Activated T-helper 1 cell treated with anti-CD3 and anti-CD28 coated beads, Interleukin-12 subunit alpha, Interleukin-12 subunit beta, Interleukin-2, Interleukin-4 antibody, amounts not matched to agents 30 ng/mL and 10 ng/mL and 1 ng/mL, durations not matched to agents 14 hours and 24 hours and 36 hours (primary cell): ENCODE measurements around the gene MYH10. TPM values are rescaled to one million over a fixed set of nuclear protein-coding genes. Genes with fewer than 3 reads are reported as not detected.

Experiments
- DNase-seq: peaks from one replicate; pipeline ENCODE4 v3.0.0; 2021; ENCODE audit warnings: low spot score
- H3K27ac Mint-ChIP-seq: one replicate; pipeline ENCODE4 v1.8.0; 2021; ENCODE audit warnings: mild to moderate bottlenecking, mixed read lengths
- H3K27me3 Mint-ChIP-seq: one replicate; pipeline ENCODE4 v1.8.0; 2022; ENCODE audit warnings: mild to moderate bottlenecking, moderate library complexity, mixed read lengths; ENCODE audit not compliant: insufficient read depth
- H3K36me3 Mint-ChIP-seq: one replicate; pipeline ENCODE4 v1.8.0; 2021; ENCODE audit warnings: low read depth, mixed read lengths
- H3K4me1 Mint-ChIP-seq: one replicate; pipeline ENCODE4 v1.8.0; 2021; ENCODE audit warnings: low read depth, mixed read lengths
- H3K4me3 Mint-ChIP-seq: one replicate; pipeline ENCODE4 v1.8.0; 2021; ENCODE audit warnings: mild to moderate bottlenecking, moderate library complexity, mixed read lengths
- H3K9me3 Mint-ChIP-seq: one replicate; pipeline ENCODE4 v1.8.0; 2021; ENCODE audit warnings: mixed read lengths
- intact Hi-C: fragments of 100-400 bp; cut with micrococcal nuclease; formaldehyde crosslinking; loops from one replicate; pipeline ENCODE4 v1.15.1; 2024
- total RNA-seq: library from RNA; stranded (reverse); gene quantifications from 2 replicates; pipeline ENCODE4 v1.2.3, GENCODE V29; 2022

The MYH10 gene
- total RNA-seq, 1 donor from 2014 or later: 15.3 TPM

GRCh38 chr17:8467527-8467926 is 163.0 kb downstream of the MYH10 start:
- no peaks in the 10 kb centered on the region for H3K27me3 Mint-ChIP-seq
- peaks cover 5% of the 10 kb centered on the region for H3K4me1 Mint-ChIP-seq
- DNase-seq: no peak
- intact Hi-C loops: no loop called here
- H3K9me3 Mint-ChIP-seq: no peaks in the 10 kb centered on the region
- H3K36me3 Mint-ChIP-seq: peaks cover 24% of the 10 kb centered on the region
- H3K27ac Mint-ChIP-seq: no peak overlapping the region
- no peak overlapping the region for H3K4me3 Mint-ChIP-seq

DNA sequence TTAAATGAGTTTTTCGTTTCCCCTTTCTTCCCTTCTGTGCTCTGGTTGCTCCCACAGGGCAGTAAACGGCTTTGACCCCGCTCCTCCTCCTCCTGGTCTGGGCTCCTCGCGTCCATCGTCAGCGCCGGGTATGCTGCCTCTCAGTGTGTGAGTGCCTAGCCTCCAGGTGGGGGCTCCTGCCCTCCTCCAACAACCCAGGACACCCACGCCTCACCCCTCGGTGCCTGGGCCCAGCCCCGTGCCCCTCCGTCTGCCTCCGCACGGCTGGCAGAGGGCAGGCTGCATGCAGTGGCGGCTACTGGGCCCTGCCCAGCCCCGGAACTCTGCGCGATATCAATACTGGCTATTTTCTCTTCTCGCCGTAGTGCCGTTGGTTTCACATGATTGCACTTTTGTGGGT is 163.7 kb downstream of the MYH10 start:
- no peak overlapping the region for H3K27ac Mint-ChIP-seq
- peaks cover 29% of the 10 kb centered on the region for H3K36me3 Mint-ChIP-seq
- DNase-seq: no peak
- H3K4me3 Mint-ChIP-seq: no peak overlapping the region
- H3K4me1 Mint-ChIP-seq: peaks cover 5% of the 10 kb centered on the region
- H3K27me3 Mint-ChIP-seq: no peaks in the 10 kb centered on the region
- H3K9me3 Mint-ChIP-seq: no peaks in the 10 kb centered on the region
- intact Hi-C loops: no loop called here

GRCh38 chr17:8466456-8466855 is 164.1 kb downstream of the MYH10 start:
- DNase-seq: no peak
- no peak overlapping the region for H3K4me3 Mint-ChIP-seq
- no peaks in the 10 kb centered on the region for H3K27me3 Mint-ChIP-seq
- intact Hi-C loops: no loop called here
- H3K9me3 Mint-ChIP-seq: no peaks in the 10 kb centered on the region
- peaks cover 31% of the 10 kb centered on the region for H3K36me3 Mint-ChIP-seq
- no peak overlapping the region for H3K27ac Mint-ChIP-seq
- peaks cover 5% of the 10 kb centered on the region for H3K4me1 Mint-ChIP-seq

DNA sequence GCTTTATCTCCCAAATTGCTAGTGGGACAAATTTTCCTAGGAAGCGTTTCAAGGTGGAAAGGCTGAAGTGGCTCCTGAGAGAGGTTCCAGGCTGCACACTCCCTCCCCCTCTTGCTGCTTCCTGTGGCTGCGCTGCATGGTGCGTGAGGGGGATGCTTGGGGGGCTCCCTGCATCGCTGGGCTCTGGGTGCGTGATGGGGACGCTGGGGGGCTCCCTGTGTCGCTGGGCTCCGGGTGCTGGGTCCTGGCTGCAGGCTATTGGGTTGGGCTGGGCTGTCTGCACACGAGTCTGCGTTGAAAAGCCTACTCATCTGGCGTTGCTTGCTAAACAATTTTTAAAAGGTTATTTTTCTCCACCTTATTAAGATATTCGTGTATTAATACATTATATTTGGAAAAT is 164.8 kb downstream of the MYH10 start:
- peaks cover 31% of the 10 kb centered on the region for H3K36me3 Mint-ChIP-seq
- no peak for DNase-seq
- no peaks in the 10 kb centered on the region for H3K9me3 Mint-ChIP-seq
- H3K27ac Mint-ChIP-seq: no peak overlapping the region
- H3K4me1 Mint-ChIP-seq: peaks cover 5% of the 10 kb centered on the region
- no peak overlapping the region for H3K4me3 Mint-ChIP-seq
- intact Hi-C loops: no loop called here
- no peaks in the 10 kb centered on the region for H3K27me3 Mint-ChIP-seq

DNA sequence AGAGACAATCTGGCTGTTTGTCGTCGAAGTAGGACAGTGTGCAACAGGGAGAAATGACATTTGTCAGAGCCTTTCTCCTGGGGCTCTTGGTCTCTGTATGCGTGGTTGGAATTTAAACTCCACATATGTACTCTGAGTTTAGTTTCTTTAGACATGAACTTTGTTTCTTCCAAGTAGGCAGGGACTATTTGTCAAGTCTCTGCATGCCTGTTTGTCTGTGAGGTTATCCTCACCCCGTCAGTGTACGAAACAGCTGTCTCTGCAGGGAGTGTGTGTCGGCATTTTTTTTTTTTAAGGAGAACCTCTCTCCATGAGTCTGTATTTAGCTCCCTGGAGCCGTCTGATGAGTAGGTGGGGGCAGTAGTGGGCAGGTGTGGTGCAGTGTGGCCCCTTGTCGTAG is 165.2 kb downstream of the MYH10 start:
- Mint-ChIP-seq H3K9me3 (no peaks in the 10 kb centered on the region), H3K27ac (no peak overlapping the region), H3K4me3 (no peak overlapping the region), H3K27me3 (no peaks in the 10 kb centered on the region), H3K36me3 (peaks cover 31% of the 10 kb centered on the region), H3K4me1 (peaks cover 5% of the 10 kb centered on the region)
- DNase-seq: no peak
- intact Hi-C loops: no loop called here

DNA sequence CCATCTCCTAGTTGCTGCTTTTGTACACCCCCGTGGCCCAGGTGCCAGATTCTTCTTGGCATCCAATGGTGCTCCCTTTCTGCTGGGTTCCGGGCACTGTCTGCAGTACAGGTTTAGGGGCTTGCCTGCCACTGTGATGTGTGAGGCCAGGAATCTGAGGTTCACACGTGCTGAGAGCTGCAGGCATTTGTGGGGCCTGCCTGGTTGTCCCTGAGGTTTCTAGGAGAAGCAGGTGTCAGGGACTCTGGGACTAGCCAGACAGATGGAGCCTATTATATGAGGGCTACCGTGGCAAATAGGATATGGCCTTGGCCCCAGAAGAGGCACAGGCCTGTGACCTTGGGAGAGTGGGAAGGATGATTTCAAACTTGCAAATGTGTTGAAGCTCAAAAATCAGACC is 165.6 kb downstream of the MYH10 start:
- DNase-seq: no peak
- Mint-ChIP-seq H3K36me3 (peaks cover 31% of the 10 kb centered on the region), H3K4me1 (peaks cover 5% of the 10 kb centered on the region), H3K9me3 (no peaks in the 10 kb centered on the region), H3K4me3 (no peak overlapping the region), H3K27ac (no peak overlapping the region), H3K27me3 (no peaks in the 10 kb centered on the region)
- intact Hi-C loops: no loop called here

- Mint-ChIP-seq H3K9me3 (no peaks in the 10 kb centered on the region), H3K27ac (no peak overlapping the region), H3K27me3 (no peaks in the 10 kb centered on the region), H3K4me1 (peaks cover 5% of the 10 kb centered on the region), H3K4me3 (no peak overlapping the region), H3K36me3 (peaks cover 39% of the 10 kb centered on the region)
- DNase-seq: no peak
- intact Hi-C loops: no loop called here
Observed at GRCh38 chr17:8463099-8463498, 167.4 kb downstream of the MYH10 start.

DNA sequence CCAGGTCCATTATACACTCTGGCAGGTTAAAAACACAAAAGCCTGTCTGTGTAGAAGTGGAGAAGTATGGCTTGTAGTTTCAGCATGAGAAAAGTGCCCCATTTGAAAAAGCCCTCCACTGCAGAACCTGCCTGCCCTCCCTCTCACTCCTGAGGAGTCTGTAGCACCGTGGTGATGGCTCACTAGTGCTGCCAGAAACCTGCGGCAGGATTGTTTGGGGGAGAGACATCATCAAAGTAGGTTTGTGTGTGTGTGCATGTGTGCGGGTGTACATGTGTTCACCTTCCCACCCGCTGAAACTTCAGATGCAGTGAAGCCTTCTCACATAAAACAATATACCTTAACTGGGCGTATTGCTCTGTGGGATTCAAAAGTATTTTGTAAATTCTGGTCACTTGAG is 168.0 kb downstream of the MYH10 start:
- Mint-ChIP-seq H3K27ac (no peak overlapping the region), H3K9me3 (no peaks in the 10 kb centered on the region), H3K27me3 (no peaks in the 10 kb centered on the region), H3K4me1 (peaks cover 5% of the 10 kb centered on the region), H3K4me3 (no peak overlapping the region), H3K36me3 (peaks cover 37% of the 10 kb centered on the region)
- intact Hi-C loops: no loop called here
- DNase-seq: no peak

GRCh38 chr17:8459831-8460230 is 170.7 kb downstream of the MYH10 start:
- intact Hi-C loops: no loop called here
- Mint-ChIP-seq H3K27me3 (no peaks in the 10 kb centered on the region), H3K4me1 (peaks cover 18% of the 10 kb centered on the region), H3K36me3 (peaks cover 49% of the 10 kb centered on the region), H3K9me3 (no peaks in the 10 kb centered on the region), H3K4me3 (no peak overlapping the region), H3K27ac (no peak overlapping the region)
- DNase-seq: no peak

GRCh38 chr17:8459107-8459506 is 171.4 kb downstream of the MYH10 start:
- no peak overlapping the region for H3K4me3 Mint-ChIP-seq
- no peaks in the 10 kb centered on the region for H3K9me3 Mint-ChIP-seq
- peaks cover 19% of the 10 kb centered on the region for H3K4me1 Mint-ChIP-seq
- no peak overlapping the region for H3K27ac Mint-ChIP-seq
- no peak for DNase-seq
- H3K27me3 Mint-ChIP-seq: no peaks in the 10 kb centered on the region
- intact Hi-C loops: no loop called here
- H3K36me3 Mint-ChIP-seq: peaks cover 49% of the 10 kb centered on the region

GRCh38 chr17:8458128-8458527 is 172.4 kb downstream of the MYH10 start:
- intact Hi-C loops: no loop called here
- Mint-ChIP-seq H3K27me3 (no peaks in the 10 kb centered on the region), H3K27ac (no peak overlapping the region), H3K4me3 (no peak overlapping the region), H3K36me3 (peaks cover 46% of the 10 kb centered on the region), H3K4me1 (peaks cover 16% of the 10 kb centered on the region), H3K9me3 (no peaks in the 10 kb centered on the region)
- no peak for DNase-seq

DNA sequence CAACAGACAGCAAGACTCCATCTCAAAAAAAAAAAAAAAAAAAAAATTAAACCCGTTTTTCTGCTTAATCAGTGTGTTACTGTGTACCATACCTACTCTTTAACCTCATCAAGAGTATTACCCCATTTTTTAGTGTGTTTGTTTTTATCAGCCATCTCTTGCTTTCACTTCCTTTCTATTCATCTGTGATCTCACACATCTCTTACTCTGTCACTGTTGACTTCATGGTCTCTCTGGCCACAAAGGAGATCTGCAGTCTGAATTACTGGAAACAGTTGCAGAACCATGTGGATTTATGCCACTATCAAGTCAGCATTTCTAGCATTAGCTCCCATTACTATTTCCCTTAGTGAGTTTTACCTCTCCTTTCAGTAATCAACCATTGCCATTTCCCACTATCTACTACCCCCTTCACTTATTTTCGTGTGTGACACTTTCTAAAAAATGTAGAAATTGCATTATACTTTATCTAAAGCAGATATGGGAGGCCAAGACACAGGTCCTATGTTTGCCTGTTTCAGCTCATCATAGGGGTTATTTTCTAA is 174.8 kb downstream of the MYH10 start:
- no peak for DNase-seq
- intact Hi-C loops: no loop called here
- no peaks in the 10 kb centered on the region for H3K27me3 Mint-ChIP-seq
- no peak overlapping the region for H3K4me3 Mint-ChIP-seq
- H3K27ac Mint-ChIP-seq: no peak overlapping the region
- peaks cover 14% of the 10 kb centered on the region for H3K4me1 Mint-ChIP-seq
- H3K9me3 Mint-ChIP-seq: no peaks in the 10 kb centered on the region
- peaks cover 48% of the 10 kb centered on the region for H3K36me3 Mint-ChIP-seq

- H3K4me1 Mint-ChIP-seq: peaks cover 14% of the 10 kb centered on the region
- intact Hi-C loops: no loop called here
Observed at GRCh38 chr17:8453326-8453725, 177.2 kb downstream of the MYH10 start.

DNA sequence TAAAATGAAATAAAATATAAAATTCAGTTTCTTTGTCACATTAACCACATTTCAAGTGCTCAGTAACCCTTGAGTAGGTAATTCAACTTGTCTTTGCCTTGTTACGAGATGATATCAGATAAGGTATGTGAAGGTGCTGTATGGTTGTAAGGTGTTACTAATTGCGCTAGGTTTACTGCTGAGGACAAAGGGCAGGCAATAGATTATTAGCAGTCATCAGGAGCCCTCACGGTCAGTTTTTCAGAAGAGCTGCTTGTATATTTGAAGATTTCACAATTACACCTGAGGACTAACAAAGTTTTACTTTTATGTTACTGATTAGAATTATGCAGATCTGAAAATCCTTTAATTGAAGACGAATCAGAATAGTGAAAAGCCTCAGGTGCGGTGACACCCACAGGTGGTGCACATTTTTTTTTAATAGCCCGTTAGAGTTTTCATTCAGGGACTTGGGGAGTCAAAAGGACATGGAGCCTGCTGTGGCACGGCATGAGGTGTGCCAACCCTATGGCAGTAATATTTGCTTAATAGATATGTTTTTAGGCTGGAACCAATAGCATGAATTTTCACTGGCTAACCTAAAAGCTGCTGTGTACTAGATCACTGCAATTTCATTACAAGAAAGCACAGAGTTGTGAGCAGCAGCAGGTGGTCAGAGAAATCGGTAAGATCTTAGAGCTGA is 178.5 kb downstream of the MYH10 start:
- Mint-ChIP-seq H3K27me3 (no peaks in the 10 kb centered on the region), H3K4me1 (peaks cover 14% of the 10 kb centered on the region), H3K36me3 (peaks cover 53% of the 10 kb centered on the region), H3K9me3 (no peaks in the 10 kb centered on the region), H3K27ac (no peak overlapping the region), H3K4me3 (no peak overlapping the region)
- intact Hi-C loops: no loop called here
- DNase-seq: no peak

More at GRCh38 chr17:8453326-8453725, 177.2 kb downstream of the MYH10 start:
- Mint-ChIP-seq H3K36me3 (peaks cover 55% of the 10 kb centered on the region), H3K27ac (no peak overlapping the region), H3K4me3 (no peak overlapping the region), H3K9me3 (no peaks in the 10 kb centered on the region), H3K27me3 (no peaks in the 10 kb centered on the region)
- DNase-seq: no peak
